Suprapubic skin (tissue), 4 donors: ENCODE measurements around the gene CALD1. TPM values are rescaled to one million over a fixed set of nuclear protein-coding genes. Genes with fewer than 3 reads are reported as not detected.

Source experiments
- DNase-seq, 2 donors: peaks; one replicate each; pipeline ENCODE4 v3.0.0-alpha.2; 2019; ENCODE audit warnings: low spot score in 2 of 2
- H3K27ac ChIP-seq: fragments of 200-600 bp; sonication (generic); one replicate; pipeline ENCODE4 v1.5.1; 2019
- H3K27me3 ChIP-seq: fragments of 200-600 bp; sonication (generic); one replicate; pipeline ENCODE4 v1.5.1; 2019
- H3K36me3 ChIP-seq: fragments of 200-600 bp; sonication (generic); one replicate; pipeline ENCODE4 v1.5.1; 2019
- H3K4me1 ChIP-seq: fragments of 200-600 bp; sonication (generic); one replicate; pipeline ENCODE4 v1.5.1; 2019
- H3K4me3 ChIP-seq: fragments of 200-600 bp; sonication (generic); one replicate; pipeline ENCODE4 v1.5.1; 2019; ENCODE audit warnings: mild to moderate bottlenecking
- H3K9me3 ChIP-seq: fragments of 200-600 bp; sonication (generic); one replicate; pipeline ENCODE4 v1.5.1; 2019
- CTCF ChIP-seq, 2 donors: fragments of 200-600 bp in 1 of 2; fragments of 450-650 bp in 1 of 2; sonication (generic) in 1 of 2; IDR thresholded peaks; one replicate each; pipeline ENCODE4 v1.5.1; 2016 to 2019; ENCODE audit warnings: antibody characterized with exemption in 2 of 2, mild to moderate bottlenecking in 1 of 2, moderate library complexity in 1 of 2
- EP300 ChIP-seq: sonication (generic); formaldehyde crosslinking; IDR thresholded peaks from one replicate; pipeline ENCODE4 v1.6.1; 2017; ENCODE audit warnings: antibody characterized with exemption
- POLR2A ChIP-seq, 2 donors: fragments of 450-650 bp; IDR thresholded peaks; one replicate each; pipeline ENCODE4 v1.6.1; 2017; ENCODE audit warnings: antibody characterized with exemption in 2 of 2, mild to moderate bottlenecking in 2 of 2, moderate library complexity in 2 of 2
- POLR2AphosphoS5 ChIP-seq, 3 donors: sonication (generic); formaldehyde crosslinking; IDR thresholded peaks; one replicate each; pipeline ENCODE4 v1.6.1; 2017; ENCODE audit warnings: antibody characterized with exemption in 3 of 3
- WGBS: methylation state at CpG from one replicate; pipeline ENCODE4 v1.1.5; 2018; 5-methylcytosine and 5-hydroxymethylcytosine counted together
- total RNA-seq, 4 donors: library from RNA; depleted of rRNA; stranded (reverse); fragments of >200 nt; gene quantifications; one replicate each; pipeline ENCODE4 v1.1.0, GENCODE V29; 2016

CALD1 gene
- total RNA-seq: 100 to 1,000 TPM in 1 of 4 donors, 10 to 100 TPM in 3; 53.6 to 116 (median 83.2) TPM

GRCh38 chr7:134778941-134779740, at the start of gene CALD1:
CALD1 (plus strand) TSS chr7:134779634; CDS start chr7:134867734, 88,100 bp downstream.
- no peaks in the 10 kb centered on the region for H3K27me3 ChIP-seq
- peak within 1 kb of the TSS; percentile 83 for H3K27ac ChIP-seq
- no peaks in the 10 kb centered on the region for H3K36me3 ChIP-seq
- WGBS: 16% methylated on average over 15 of the region's 15 CpGs
- peak; percentile 76 to 80 for DNase-seq
- H3K4me1 ChIP-seq: peaks cover 35% of the 10 kb centered on the region
- peak within 1 kb of the TSS; percentile 50 for H3K4me3 ChIP-seq
- TF ChIP-seq EP300 (peak; percentile 85), POLR2A (IDR thresholded peaks at IDR 0.05) (peak in 1 of 2 donors; percentile 38), CTCF (IDR thresholded peaks at IDR 0.05) (no peak), POLR2AphosphoS5 (IDR thresholded peaks at IDR 0.05) (peak in 1 of 3 donors; percentile 50)
- no peaks in the 10 kb centered on the region for H3K9me3 ChIP-seq

- no peak for TF ChIP-seq POLR2AphosphoS5 (IDR thresholded peaks at IDR 0.05)
- no peak overlapping the region for H3K4me3 ChIP-seq
- no peaks in the 10 kb centered on the region for H3K36me3 ChIP-seq
- no peaks in the 10 kb centered on the region for H3K9me3 ChIP-seq
- H3K27ac ChIP-seq: peak overlapping the region; percentile 71
- H3K4me1 ChIP-seq: peaks cover 31% of the 10 kb centered on the region
- no peak for DNase-seq
- no peaks in the 10 kb centered on the region for H3K27me3 ChIP-seq
- WGBS: 55% methylated on average over 4 of the region's 4 CpGs
Observed at GRCh38 chr7:134729895-134730294, 49.5 kb upstream of the CALD1 start.

GRCh38 chr7:134730411-134730829, 49.0 kb upstream of the CALD1 start:
- H3K4me1 ChIP-seq: peaks cover 31% of the 10 kb centered on the region
- TF ChIP-seq POLR2AphosphoS5 (IDR thresholded peaks at IDR 0.05) (no peak), CTCF (IDR thresholded peaks at IDR 0.05) (no peak)

GRCh38 chr7:134731616-134732015, 47.8 kb upstream of the CALD1 start:
- DNase-seq: no peak
- TF ChIP-seq CTCF (IDR thresholded peaks at IDR 0.05): no peak
- no peak for TF ChIP-seq EP300
- no peak for TF ChIP-seq POLR2AphosphoS5 (IDR thresholded peaks at IDR 0.05)
- no peak for TF ChIP-seq POLR2A (IDR thresholded peaks at IDR 0.05)
- no peaks in the 10 kb centered on the region for H3K27me3 ChIP-seq
- H3K4me3 ChIP-seq: no peak overlapping the region
- peaks cover 30% of the 10 kb centered on the region for H3K4me1 ChIP-seq
- 75% methylated on average over 1 of the region's 1 CpG for WGBS
- no peak overlapping the region for H3K27ac ChIP-seq
- no peaks in the 10 kb centered on the region for H3K9me3 ChIP-seq
- no peaks in the 10 kb centered on the region for H3K36me3 ChIP-seq

More at GRCh38 chr7:134730411-134730829, 49.0 kb upstream of the CALD1 start:
- no peak for DNase-seq
- Histone ChIP-seq H3K27me3 (no peaks in the 10 kb centered on the region), H3K9me3 (no peaks in the 10 kb centered on the region), H3K36me3 (no peaks in the 10 kb centered on the region), H3K27ac (peak overlapping the region; percentile 71), H3K4me3 (no peak overlapping the region)
- 4% methylated on average over 1 of the region's 1 CpG for WGBS

GRCh38 chr7:134732728-134733127, 46.7 kb upstream of the CALD1 start:
- no peak for TF ChIP-seq POLR2A (IDR thresholded peaks at IDR 0.05)
- TF ChIP-seq EP300: no peak
- TF ChIP-seq POLR2AphosphoS5 (IDR thresholded peaks at IDR 0.05): no peak
- TF ChIP-seq CTCF (IDR thresholded peaks at IDR 0.05): no peak
- no peak overlapping the region for H3K27ac ChIP-seq

More at GRCh38 chr7:134732728-134733127, 46.7 kb upstream of the CALD1 start:
- Histone ChIP-seq H3K27me3 (no peaks in the 10 kb centered on the region), H3K9me3 (no peaks in the 10 kb centered on the region), H3K36me3 (no peaks in the 10 kb centered on the region), H3K4me1 (peaks cover 23% of the 10 kb centered on the region), H3K4me3 (no peak overlapping the region)
- WGBS: 61% methylated on average over 6 of the region's 6 CpGs
- no peak for DNase-seq
